ENCODE results near the gene AAMP.

The AAMP gene

DNA sequence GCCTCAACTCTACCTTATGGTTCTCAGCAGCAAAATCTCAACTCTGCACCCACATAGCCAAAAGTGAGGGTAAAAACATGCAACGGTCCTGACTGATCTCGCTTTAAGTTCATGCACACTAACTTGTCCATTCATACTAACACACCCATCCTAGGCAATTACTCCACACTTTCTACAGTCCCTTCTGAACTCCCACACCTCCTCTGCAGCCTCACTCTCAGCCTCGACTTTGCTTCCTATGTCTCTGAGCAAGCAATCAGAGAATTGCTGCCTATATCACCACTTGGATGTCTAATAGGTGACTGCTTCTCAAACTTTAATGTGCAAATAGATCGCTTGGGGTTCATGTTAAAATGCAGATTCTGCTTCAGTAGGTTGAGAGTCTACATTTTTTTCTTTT lies 30.2 kb upstream of the AAMP start:
- H3K4me3 ChIP-seq (ENCODE audit: low read depth, low read length) = no peak overlapping the region
- TF ChIP-seq, protein P1, sequence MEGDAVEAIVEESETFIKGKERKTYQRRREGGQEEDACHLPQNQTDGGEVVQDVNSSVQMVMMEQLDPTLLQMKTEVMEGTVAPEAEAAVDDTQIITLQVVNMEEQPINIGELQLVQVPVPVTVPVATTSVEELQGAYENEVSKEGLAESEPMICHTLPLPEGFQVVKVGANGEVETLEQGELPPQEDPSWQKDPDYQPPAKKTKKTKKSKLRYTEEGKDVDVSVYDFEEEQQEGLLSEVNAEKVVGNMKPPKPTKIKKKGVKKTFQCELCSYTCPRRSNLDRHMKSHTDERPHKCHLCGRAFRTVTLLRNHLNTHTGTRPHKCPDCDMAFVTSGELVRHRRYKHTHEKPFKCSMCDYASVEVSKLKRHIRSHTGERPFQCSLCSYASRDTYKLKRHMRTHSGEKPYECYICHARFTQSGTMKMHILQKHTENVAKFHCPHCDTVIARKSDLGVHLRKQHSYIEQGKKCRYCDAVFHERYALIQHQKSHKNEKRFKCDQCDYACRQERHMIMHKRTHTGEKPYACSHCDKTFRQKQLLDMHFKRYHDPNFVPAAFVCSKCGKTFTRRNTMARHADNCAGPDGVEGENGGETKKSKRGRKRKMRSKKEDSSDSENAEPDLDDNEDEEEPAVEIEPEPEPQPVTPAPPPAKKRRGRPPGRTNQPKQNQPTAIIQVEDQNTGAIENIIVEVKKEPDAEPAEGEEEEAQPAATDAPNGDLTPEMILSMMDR (IDR thresholded peaks at IDR 0.05; ENCODE audit: low read depth, low read length) = no peak

DNA sequence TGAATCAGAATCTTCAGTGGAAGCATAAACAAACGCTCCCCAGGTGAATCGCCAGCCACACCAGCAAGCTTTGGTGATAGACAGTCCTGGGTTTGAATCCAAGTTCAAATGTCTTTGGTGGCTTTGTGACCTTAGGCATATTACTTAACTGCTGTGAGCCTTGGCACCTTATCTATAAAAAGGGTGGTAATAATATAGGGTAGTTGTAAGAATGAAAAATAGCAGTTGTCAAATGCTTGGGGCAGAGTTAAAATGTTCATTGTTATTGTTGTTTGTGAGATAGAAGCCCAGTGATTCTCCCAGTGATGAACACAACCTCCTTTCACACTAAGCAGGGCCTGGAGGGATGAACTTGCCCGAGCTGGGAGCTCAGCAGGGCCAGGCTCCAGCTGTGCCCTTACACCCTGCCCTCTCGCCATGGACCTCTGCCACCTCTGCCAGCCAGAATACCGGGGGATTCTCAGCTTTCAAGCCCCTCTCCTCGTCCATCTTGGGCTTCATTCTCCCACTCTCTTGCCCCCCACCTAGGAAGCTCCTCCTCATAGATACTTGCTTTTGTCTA lies 28.5 kb upstream of the AAMP start:
- no peak overlapping the region for H3K4me3 ChIP-seq (ENCODE audit: low read depth, low read length)
- TF ChIP-seq, protein P1 (IDR thresholded peaks at IDR 0.05; ENCODE audit: low read depth, low read length) = no peak

- TF ChIP-seq, protein P1 (IDR thresholded peaks at IDR 0.05; ENCODE audit: low read depth, low read length) = no peak
- no peak overlapping the region for H3K4me3 ChIP-seq (ENCODE audit: low read depth, low read length)
Measured at GRCh38 chr2:218296847-218297246, 26.9 kb upstream of the AAMP start.

GRCh38 chr2:218296200-218296599 lies 26.3 kb upstream of the AAMP start:
- no peak overlapping the region for H3K4me3 ChIP-seq (ENCODE audit: low read depth, low read length)
- TF ChIP-seq, protein P1 (IDR thresholded peaks at IDR 0.05; ENCODE audit: low read depth, low read length) = no peak

GRCh38 chr2:218295029-218295428 lies 25.1 kb upstream of the AAMP start:
- TF ChIP-seq, protein P1 (IDR thresholded peaks at IDR 0.05; ENCODE audit: low read depth, low read length) = no peak
- H3K4me3 ChIP-seq (ENCODE audit: low read depth, low read length) = no peak overlapping the region

DNA sequence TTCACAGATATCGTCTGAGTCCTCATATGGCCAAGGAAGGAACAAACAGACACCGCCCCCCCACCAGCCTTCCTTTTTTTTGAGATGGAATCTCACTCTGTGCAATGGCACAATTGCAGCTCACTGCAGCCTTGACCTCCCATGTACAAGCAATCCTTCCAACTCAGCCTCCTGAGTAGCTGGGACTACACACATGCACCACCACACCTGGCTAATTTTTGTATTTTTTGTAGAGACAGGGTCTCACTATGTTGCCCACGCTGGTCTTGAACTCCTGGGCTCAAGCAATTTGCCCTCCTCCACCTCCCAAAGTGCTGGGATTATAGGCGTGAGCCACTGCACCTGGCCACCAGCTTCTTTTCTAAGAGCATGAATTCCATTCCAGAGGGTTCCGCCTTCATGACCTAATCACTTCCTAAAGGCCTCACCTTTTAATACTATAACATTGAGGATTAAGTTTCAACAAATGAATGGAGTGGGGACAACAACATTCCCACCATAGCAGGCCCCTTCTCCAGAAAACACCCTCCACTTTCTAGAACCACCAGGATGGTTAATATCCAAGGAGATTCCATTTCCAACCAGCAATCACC lies 24.6 kb upstream of the AAMP start:
- TF ChIP-seq, protein P1 (IDR thresholded peaks at IDR 0.05; ENCODE audit: low read depth, low read length) = no peak
- H3K4me3 ChIP-seq (ENCODE audit: low read depth, low read length) = no peak overlapping the region

GRCh38 chr2:218293715-218294429 lies 23.9 kb upstream of the AAMP start:
- TF ChIP-seq, protein P1 (IDR thresholded peaks at IDR 0.05; ENCODE audit: low read depth, low read length) = no peak
- no peak overlapping the region for H3K4me3 ChIP-seq (ENCODE audit: low read depth, low read length)
